ENCODE data around the gene KIAA1549.
"Not testable (repeated sequence)": the region's sequence is repeated elsewhere in the genome, so short reads cannot be mapped to it uniquely, and the experiment has no call there.

KIAA1549 gene

GRCh38 chr7:138798836-138799235, 182.4 kb downstream of the KIAA1549 start:
- DNase-seq, result no peak

DNA sequence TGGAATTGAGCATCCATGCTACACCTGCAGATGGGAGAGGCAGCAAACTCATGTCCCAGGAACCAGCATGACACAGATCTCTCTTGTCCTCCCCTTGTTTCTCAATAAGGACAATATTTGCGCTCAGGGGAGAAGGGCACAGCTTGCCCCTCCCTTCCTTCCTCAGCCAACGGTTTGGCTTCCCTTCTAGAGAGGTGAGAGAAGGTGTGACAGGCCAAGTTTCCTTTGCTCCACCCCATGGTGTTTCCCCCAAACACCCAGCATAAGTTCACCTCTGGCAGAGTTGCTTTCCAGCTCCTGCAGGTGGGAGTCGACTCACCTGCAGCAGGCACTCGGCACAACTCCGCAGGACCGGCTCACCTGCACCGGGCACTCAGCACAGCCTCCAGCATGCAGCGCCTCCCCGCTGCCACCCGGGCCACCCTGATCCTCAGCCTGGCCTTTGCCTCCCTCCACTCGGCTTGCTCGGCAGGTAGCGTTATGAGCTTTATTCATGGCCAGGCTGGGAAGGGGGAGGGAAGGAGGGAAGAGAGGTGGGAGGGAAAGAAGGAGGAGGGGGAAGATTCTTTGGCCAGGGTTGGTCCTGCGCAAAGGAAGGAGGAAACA, 183.4 kb downstream of the KIAA1549 start, which contains the start of the genes ATP6V0A4 and TMEM213:
Gene ATP6V0A4 (minus strand): TSS at position 482 of the 606 bp plus-strand sequence. CDS start 26,949 bp downstream, outside the sequence.
Gene TMEM213 (plus strand): TSS at position 280 of the 606 bp plus-strand sequence. CDS start 111 bp downstream, at position 391.
- no peak for DNase-seq

- DNase-seq, result not testable (repeated sequence)
These were observed 184.1 kb downstream of the KIAA1549 start for GRCh38 chr7:138797046-138797445.

DNA sequence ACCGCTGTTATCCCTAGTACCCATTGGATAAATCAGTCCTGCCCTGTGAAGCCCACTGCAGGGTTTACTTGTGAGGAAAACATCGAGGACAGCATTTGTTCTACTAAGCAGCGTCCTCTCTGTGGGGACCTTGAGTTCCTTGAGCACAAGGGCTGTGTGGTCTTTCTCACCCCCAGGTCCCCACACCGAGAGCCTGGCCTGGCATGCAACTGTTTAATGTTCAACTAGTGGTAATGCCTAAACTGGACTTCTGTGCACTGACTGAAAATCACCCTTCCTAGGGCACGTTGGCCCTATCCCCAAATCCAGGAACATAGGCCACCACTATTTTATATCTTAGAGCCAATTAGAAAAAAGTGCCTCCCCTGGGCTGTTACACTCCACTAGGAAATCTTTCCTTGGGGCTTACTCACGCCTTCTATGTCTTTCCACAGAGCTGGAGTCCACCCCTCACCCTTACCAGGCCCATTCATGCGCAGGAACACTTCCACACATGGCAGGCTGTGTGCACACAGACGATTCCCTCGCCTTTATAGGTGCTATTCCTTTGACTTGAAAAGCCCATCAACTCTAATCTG, 185.1 kb downstream of the KIAA1549 start:
- DNase-seq, result no peak

DNA sequence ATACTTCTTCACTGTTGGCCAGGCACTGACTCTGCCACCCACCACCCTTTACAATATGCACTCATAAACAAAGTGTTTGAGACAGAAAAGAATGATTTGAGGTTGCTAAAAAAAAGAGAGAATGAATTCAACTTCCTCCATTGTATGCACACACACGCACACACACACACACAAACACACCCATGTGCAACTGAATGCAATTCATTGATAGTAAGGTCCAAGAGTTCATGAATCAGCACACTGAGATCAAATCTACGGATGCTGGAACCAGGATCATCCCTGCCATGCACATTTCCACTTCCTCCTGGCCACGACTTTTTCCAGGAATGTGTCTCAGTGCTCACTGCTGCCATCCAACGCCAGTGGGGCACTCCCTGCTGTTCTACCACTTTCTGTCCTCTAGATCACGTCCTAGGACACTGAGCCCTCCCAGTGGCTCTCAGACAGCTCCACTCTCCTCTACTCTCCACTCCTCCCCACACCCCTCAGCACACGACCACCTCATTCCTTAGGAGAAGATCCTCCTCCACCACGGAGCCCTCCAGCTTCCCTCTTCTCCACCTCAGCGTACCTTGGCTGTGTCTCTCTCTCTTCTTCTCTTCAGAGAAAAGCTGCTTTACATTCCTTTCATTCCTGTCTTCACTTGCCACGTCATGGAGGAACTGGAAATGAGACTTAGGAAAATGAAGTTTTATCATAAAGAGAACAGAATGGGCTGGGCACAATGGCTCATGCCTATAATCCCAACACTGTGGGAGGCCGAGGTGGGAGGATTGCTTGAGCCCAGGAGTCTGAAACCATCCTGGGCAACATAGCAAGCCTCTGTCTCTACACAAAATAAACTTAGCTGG, 195.4 kb downstream of the KIAA1549 start:
- no peak for DNase-seq

GRCh38 chr7:138784692-138785091, 196.5 kb downstream of the KIAA1549 start:
- DNase-seq, result no peak
